Ovary (tissue), 9 donors: ENCODE data around the gene YARS1. TPM values are rescaled to one million over a fixed set of nuclear protein-coding genes. Genes with fewer than 3 reads are reported as not detected.

Experiments
- DNase-seq, 5 donors: peaks; one replicate each; pipeline ENCODE4 v3.0.0-alpha.2; 2019 to 2020
- H3K27ac ChIP-seq, 2 donors: fragments of 200-600 bp; one replicate each; pipeline versions ENCODE4 v1.5.1 to v1.8.0; 2019 to 2022
- H3K27me3 ChIP-seq: fragments of 200-600 bp; one replicate; pipeline ENCODE4 v1.8.0; 2022
- H3K36me3 ChIP-seq: fragments of 200-600 bp; sonication (generic); one replicate; pipeline ENCODE4 v1.5.1; 2019
- H3K4me1 ChIP-seq: one replicate; pipeline ENCODE4 v1.8.1; 2013; ENCODE audit warnings: mild to moderate bottlenecking, moderate library complexity; ENCODE audit not compliant: insufficient read depth
- H3K4me3 ChIP-seq: fragments of 200-600 bp; sonication (generic); one replicate; pipeline ENCODE4 v1.5.1; 2017
- H3K9me3 ChIP-seq, 2 donors: fragments of 200-600 bp in 1 of 2; sonication (generic) in 1 of 2; one replicate each; pipeline versions ENCODE4 v1.5.1 to v1.8.1; 2013 to 2019; ENCODE audit warnings: mild to moderate bottlenecking in 1 of 2, moderate library complexity in 1 of 2
- EP300 ChIP-seq: sonication (generic); formaldehyde crosslinking; IDR thresholded peaks from one replicate; pipeline ENCODE4 v1.6.1; 2017; ENCODE audit warnings: antibody characterized with exemption
- POLR2A ChIP-seq: fragments of 450-650 bp; IDR thresholded peaks from one replicate; pipeline ENCODE4 v1.6.1; 2017; ENCODE audit warnings: antibody characterized with exemption, mild to moderate bottlenecking, moderate library complexity
- WGBS, 3 donors: extraction: QIAGEN DNeasy Blood & Tissue Kit in 1 of 3; methylation state at CpG; one replicate each; pipeline versions ENCODE4 v1.1.5 to v1.1.7; 2013 to 2017; 5-methylcytosine and 5-hydroxymethylcytosine counted together
- intact Hi-C, 4 donors: fragments of 100-400 bp; cut with DNase I; formaldehyde crosslinking; loops; one replicate each; pipeline versions ENCODE4 v1.11.0 to v1.15.1; 2022 to 2023
- polyA plus RNA-seq, 2 donors: library from polyadenylated mRNA; stranded (reverse); fragments of 200-250 nt in 1 of 2; fragments of 350-450 nt in 1 of 2; fragmentation: Illumina TruSeq in 1 of 2; extraction: RNeasy Lipid Tissue Mini Kit (QIAGEN cat#74804) in 1 of 2; gene quantifications; one replicate each; pipeline ENCODE4 v1.2.3, GENCODE V29; 2013 to 2014
- total RNA-seq, 7 donors: library from RNA; depleted of rRNA in 2 of 7; stranded (reverse); fragments of >200 nt in 2 of 7; fragmentation: NEBNext Ultra II Directional in 3 of 7; extraction: Animal tissue kit (Norgen Biotek cat#: 25700) in 3 of 7; gene quantifications; one replicate each; pipeline versions ENCODE4 v1.1.0 to v1.2.4, GENCODE V29; 2016 to 2023
- TF ChIP-seq, protein P1 (sequence below), 3 donors: fragments of 450-650 bp in 2 of 3; fragments of 200-600 bp in 1 of 3; IDR thresholded peaks; one replicate each; pipeline versions ENCODE4 v1.5.1 to v1.8.0; 2016 to 2022; ENCODE audit warnings: antibody characterized with exemption in 3 of 3, mild to moderate bottlenecking in 1 of 3
- donor health status: DM: no; HTN: no; CAD: no; lungs with moderate emphysema.
- donor health status: DM: no; HTN: no; CAD: no.
- donor health status: Bipolar disorder and iron deficiency.
- donor health status: DM: yes; HTN: yes; CAD: no.
- donor health status: DM: no; HTN: no; CAD: no.
- donor health status: DM: yes; HTN: yes; CAD: no.

YARS1 gene
- total and polyA plus RNA-seq, 9 donors: 19.8 to 272 (median 46.2) TPM

GRCh38 chr1:32831878-32832277 is 14.7 kb upstream of the YARS1 start:
- Histone ChIP-seq H3K27ac (no peak overlapping the region), H3K9me3 (no peaks in the 10 kb centered on the region), H3K36me3 (no peaks in the 10 kb centered on the region), H3K4me1 (no peaks in the 10 kb centered on the region), H3K27me3 (no peaks in the 10 kb centered on the region), H3K4me3 (no peak overlapping the region)
- no peak for DNase-seq
- no peak for TF ChIP-seq POLR2A
- TF ChIP-seq, protein P1, sequence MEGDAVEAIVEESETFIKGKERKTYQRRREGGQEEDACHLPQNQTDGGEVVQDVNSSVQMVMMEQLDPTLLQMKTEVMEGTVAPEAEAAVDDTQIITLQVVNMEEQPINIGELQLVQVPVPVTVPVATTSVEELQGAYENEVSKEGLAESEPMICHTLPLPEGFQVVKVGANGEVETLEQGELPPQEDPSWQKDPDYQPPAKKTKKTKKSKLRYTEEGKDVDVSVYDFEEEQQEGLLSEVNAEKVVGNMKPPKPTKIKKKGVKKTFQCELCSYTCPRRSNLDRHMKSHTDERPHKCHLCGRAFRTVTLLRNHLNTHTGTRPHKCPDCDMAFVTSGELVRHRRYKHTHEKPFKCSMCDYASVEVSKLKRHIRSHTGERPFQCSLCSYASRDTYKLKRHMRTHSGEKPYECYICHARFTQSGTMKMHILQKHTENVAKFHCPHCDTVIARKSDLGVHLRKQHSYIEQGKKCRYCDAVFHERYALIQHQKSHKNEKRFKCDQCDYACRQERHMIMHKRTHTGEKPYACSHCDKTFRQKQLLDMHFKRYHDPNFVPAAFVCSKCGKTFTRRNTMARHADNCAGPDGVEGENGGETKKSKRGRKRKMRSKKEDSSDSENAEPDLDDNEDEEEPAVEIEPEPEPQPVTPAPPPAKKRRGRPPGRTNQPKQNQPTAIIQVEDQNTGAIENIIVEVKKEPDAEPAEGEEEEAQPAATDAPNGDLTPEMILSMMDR (IDR thresholded peaks at IDR 0.05): no peak
- intact Hi-C loops: no loop called here
- WGBS, 3 donors: 66 to 76% (median 73%) methylated on average over 1 of the region's 1 CpG

DNA sequence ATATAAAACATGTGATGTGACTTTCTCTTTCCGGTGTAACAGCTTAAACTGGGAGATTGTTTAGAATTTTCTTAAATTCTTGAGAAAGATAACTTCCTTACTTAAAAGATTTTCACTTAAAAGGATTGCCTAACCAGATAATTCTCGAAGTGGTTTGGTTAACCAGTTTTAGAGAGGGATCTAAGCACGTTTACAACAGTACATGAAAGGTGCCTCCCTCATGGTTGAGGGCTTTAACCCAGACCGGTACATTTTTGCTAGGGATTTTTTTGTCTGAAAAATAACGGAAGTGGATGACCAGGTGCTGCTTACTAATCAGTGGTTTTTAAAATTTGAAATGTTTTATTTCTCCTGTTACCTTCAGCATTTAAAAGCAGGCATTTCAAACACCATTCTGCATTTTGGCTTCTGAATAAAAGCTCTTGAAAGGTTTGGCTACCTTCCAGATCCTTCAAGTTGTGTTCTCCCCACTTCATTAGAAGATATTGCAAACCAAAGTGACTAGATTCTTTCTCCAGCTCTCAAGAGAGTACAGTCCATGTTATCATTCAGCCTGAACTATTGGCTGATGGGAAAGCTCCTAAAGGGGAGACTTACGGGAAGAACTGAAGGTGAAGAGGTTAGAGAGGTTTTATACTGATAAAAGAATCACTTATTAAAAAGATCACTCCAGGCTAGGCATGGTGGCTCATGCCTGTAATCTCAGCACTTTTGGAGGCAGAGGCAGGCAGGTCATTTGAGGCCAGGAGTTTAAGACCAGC is 13.1 kb upstream of the YARS1 start:
- intact Hi-C loops: no loop called here
- TF ChIP-seq, protein P1 (IDR thresholded peaks at IDR 0.05): no peak
- TF ChIP-seq POLR2A (no peak), EP300 (no peak)
- no peaks in the 10 kb centered on the region for H3K27me3 ChIP-seq
- H3K27ac ChIP-seq: no peak overlapping the region
- H3K4me3 ChIP-seq: no peak overlapping the region
- no peaks in the 10 kb centered on the region for H3K9me3 ChIP-seq
- H3K4me1 ChIP-seq: no peaks in the 10 kb centered on the region
- 59 to 77% (median 60%) methylated on average over 6 of the region's 6 CpGs for WGBS, 3 donors
- no peaks in the 10 kb centered on the region for H3K36me3 ChIP-seq
- DNase-seq: no peak

- intact Hi-C loops: no loop called here
- no peak overlapping the region for H3K27ac ChIP-seq
- WGBS, 3 donors: 83 to 86% (median 83%) methylated on average over 7 of the region's 7 CpGs
Observed at GRCh38 chr1:32828341-32828740, 11.2 kb upstream of the YARS1 start.

GRCh38 chr1:32825181-32825580 is 8.0 kb upstream of the YARS1 start:
- Histone ChIP-seq H3K9me3 (no peaks in the 10 kb centered on the region), H3K27ac (no peak overlapping the region), H3K27me3 (no peaks in the 10 kb centered on the region), H3K4me3 (no peak overlapping the region), H3K4me1 (no peaks in the 10 kb centered on the region), H3K36me3 (no peaks in the 10 kb centered on the region)
- WGBS, 3 donors: 81 to 85% (median 84%) methylated on average over 3 of the region's 3 CpGs
- no peak for DNase-seq
- TF ChIP-seq POLR2A (no peak), EP300 (no peak)
- TF ChIP-seq, protein P1 (IDR thresholded peaks at IDR 0.05): no peak
- intact Hi-C loops: no loop called here

More at GRCh38 chr1:32828341-32828740, 11.2 kb upstream of the YARS1 start:
- Histone ChIP-seq H3K4me3 (no peak overlapping the region), H3K36me3 (no peaks in the 10 kb centered on the region), H3K27me3 (no peaks in the 10 kb centered on the region), H3K9me3 (no peaks in the 10 kb centered on the region), H3K4me1 (no peaks in the 10 kb centered on the region)
- TF ChIP-seq EP300: no peak
- TF ChIP-seq, protein P1 (IDR thresholded peaks at IDR 0.05): no peak
- TF ChIP-seq POLR2A: no peak
- DNase-seq: no peak
